OCI-LY3 (cell line): Measurements from ENCODE around the gene GSS.

ENCODE experiments used
- H2AFZ ChIP-seq: fragments of 200-600, 300-600 bp; shearing (Covaris generic); 2 replicates; pipeline ENCODE4 v1.6.0; 2014; ENCODE audit warnings: antibody characterized with exemption, low read depth, low read length
- H3K27ac ChIP-seq: fragments of 200-600, 300-600 bp; sonication (generic); 2 replicates; pipeline ENCODE4 v1.5.1; 2014; ENCODE audit warnings: mild to moderate bottlenecking, low read length, moderate library complexity, mixed read lengths
- H3K27me3 ChIP-seq: fragments of 200-600, 300-600 bp; sonication (generic); 2 replicates; pipeline ENCODE4 v1.6.1; 2014; ENCODE audit warnings: low read depth, low read length, mixed read lengths
- H3K36me3 ChIP-seq: fragments of 200-600, 300-600 bp; sonication (generic); replicated peaks from 2 replicates; pipeline ENCODE3; 2014; ENCODE audit warnings: low read depth, low read length, mixed read lengths
- H3K4me1 ChIP-seq: fragments of 300-600, 200-600 bp; sonication (generic); 2 replicates; pipeline ENCODE4 v1.6.1; 2014; ENCODE audit warnings: low read length, mixed read lengths
- H3K4me2 ChIP-seq: fragments of 200-600, 300-600 bp; sonication (generic); 2 replicates; pipeline ENCODE4 v1.6.1; 2014; ENCODE audit warnings: low read length, mixed read lengths
- H3K4me3 ChIP-seq: fragments of 300-600, 200-600 bp; sonication (generic); 2 replicates; pipeline ENCODE4 v1.5.1; 2014; ENCODE audit warnings: antibody characterized with exemption, mild to moderate bottlenecking, low read length, moderate library complexity
- H3K79me2 ChIP-seq: fragments of 300-600, 200-600 bp; shearing (Covaris generic); 2 replicates; pipeline ENCODE4 v1.6.1; 2014; ENCODE audit warnings: mild to moderate bottlenecking, low read length, mixed read lengths
- H3K9ac ChIP-seq: fragments of 300-600, 200-600 bp; shearing (Covaris generic); 2 replicates; pipeline ENCODE4 v1.6.0; 2014; ENCODE audit warnings: mild to moderate bottlenecking, low read length, moderate library complexity
- H3K9me3 ChIP-seq: fragments of 200-600, 300-600 bp; shearing (Covaris generic); 2 replicates; pipeline ENCODE4 v1.6.1; 2014; ENCODE audit warnings: low read length, mixed read lengths; ENCODE audit not compliant: insufficient read depth
- H4K20me1 ChIP-seq: fragments of 200-600, 300-600 bp; sonication (generic); 2 replicates; pipeline ENCODE4 v1.6.1; 2016; ENCODE audit warnings: low read length, mixed read lengths; ENCODE audit not compliant: insufficient read depth
- CTCF ChIP-seq: fragments of 200-600, 300-600 bp; sonication (generic); IDR thresholded peaks from 2 replicates; pipeline ENCODE4 v1.5.1; 2014; ENCODE audit warnings: antibody characterized with exemption, low read length, low read depth
- EZH2phosphoT487 ChIP-seq: fragments of 200-600 bp; shearing (Covaris generic); IDR thresholded peaks from 2 replicates; pipeline ENCODE4 v1.6.1; 2018; ENCODE audit warnings: antibody characterized with exemption, mixed run types, low read depth

Gene GSS

DNA sequence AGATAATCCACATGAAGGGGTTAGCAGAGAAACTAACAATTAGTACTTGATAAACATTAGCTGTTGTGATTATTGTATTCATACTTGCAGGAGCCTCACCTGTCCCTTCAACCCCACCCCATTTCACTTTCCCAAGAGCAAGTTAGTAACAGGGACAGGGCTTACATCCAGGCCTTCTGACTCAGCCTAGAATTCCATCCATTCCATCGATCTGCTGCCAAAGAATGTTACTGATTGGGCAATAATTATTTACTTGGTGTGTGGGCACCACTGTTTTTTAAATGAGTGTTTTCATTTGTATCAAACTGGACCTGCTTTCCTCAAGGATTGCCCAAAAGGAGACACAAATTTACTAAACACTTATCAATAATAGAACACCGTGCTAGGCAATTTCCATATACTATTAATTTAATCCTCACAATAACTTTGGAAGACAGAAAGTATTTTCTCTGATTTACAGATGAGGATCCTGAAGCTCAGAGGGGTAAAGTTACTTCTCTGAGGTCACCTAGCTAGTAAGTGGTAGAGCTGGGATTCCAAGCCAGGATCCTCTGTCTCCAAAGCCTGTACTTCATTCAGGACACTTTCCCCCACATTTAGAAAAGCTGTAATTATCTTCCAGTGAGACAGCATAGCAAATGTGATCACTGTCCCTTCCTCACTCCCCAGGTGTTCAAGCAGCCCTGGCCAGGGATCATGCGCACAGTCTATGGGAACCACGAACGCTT, 32.8 kb downstream of the GSS start:
- Histone ChIP-seq H3K4me1 (no peaks in the 10 kb centered on the region), H4K20me1 (no peaks in the 10 kb centered on the region), H3K79me2 (no peaks in the 10 kb centered on the region), H3K27ac (no peak overlapping the region), H3K9me3 (no peaks in the 10 kb centered on the region), H3K4me3 (no peak overlapping the region), H3K4me2 (no peak overlapping the region), H2AFZ (no peak overlapping the region), H3K27me3 (no peaks in the 10 kb centered on the region), H3K36me3 (peaks cover 13% of the 10 kb centered on the region), H3K9ac (no peak overlapping the region)
- TF ChIP-seq CTCF (no peak), EZH2phosphoT487 (no peak)

DNA sequence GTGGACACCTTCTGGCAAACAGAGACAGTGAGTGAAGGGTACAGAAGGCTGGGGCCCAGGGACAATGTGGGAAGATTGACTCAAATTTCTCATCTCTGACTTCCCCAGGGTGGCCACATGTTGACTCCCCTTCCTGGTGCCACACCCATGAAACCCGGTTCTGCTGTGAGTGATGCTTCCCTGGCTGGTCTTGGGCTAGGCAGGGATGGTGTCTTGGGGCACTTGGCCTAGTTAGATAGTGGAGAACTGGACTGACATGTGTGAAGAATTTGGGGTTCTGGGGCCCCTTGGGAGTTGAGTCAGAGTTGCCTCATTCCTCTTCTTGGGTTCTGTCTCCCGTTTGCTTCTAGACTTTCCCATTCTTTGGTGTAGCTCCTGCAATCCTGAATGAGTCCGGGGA, 34.2 kb downstream of the GSS start:
- H3K27me3 ChIP-seq, result no peaks in the 10 kb centered on the region
- H3K4me1 ChIP-seq, result no peaks in the 10 kb centered on the region
- H4K20me1 ChIP-seq, result no peaks in the 10 kb centered on the region
- H2AFZ ChIP-seq, result no peak overlapping the region
- peaks cover 11% of the 10 kb centered on the region for H3K36me3 ChIP-seq
- no peak overlapping the region for H3K4me2 ChIP-seq
- no peaks in the 10 kb centered on the region for H3K9me3 ChIP-seq
- H3K79me2 ChIP-seq, result no peaks in the 10 kb centered on the region
- H3K9ac ChIP-seq, result no peak overlapping the region
- H3K4me3 ChIP-seq, result no peak overlapping the region
- TF ChIP-seq CTCF (no peak), EZH2phosphoT487 (no peak)
- H3K27ac ChIP-seq, result no peak overlapping the region

- H3K4me3 ChIP-seq, result no peak overlapping the region
- no peaks in the 10 kb centered on the region for H4K20me1 ChIP-seq
- H3K27ac ChIP-seq, result no peak overlapping the region
- TF ChIP-seq EZH2phosphoT487, result no peak
- H3K4me2 ChIP-seq, result no peak overlapping the region
- no peaks in the 10 kb centered on the region for H3K27me3 ChIP-seq
- no peaks in the 10 kb centered on the region for H3K4me1 ChIP-seq
- no peaks in the 10 kb centered on the region for H3K79me2 ChIP-seq
- no peak overlapping the region for H2AFZ ChIP-seq
- H3K36me3 ChIP-seq, result peaks cover 6% of the 10 kb centered on the region
- no peaks in the 10 kb centered on the region for H3K9me3 ChIP-seq
- H3K9ac ChIP-seq, result no peak overlapping the region
These were observed 35.6 kb downstream of the GSS start for GRCh38 chr20:34920055-34920454.

DNA sequence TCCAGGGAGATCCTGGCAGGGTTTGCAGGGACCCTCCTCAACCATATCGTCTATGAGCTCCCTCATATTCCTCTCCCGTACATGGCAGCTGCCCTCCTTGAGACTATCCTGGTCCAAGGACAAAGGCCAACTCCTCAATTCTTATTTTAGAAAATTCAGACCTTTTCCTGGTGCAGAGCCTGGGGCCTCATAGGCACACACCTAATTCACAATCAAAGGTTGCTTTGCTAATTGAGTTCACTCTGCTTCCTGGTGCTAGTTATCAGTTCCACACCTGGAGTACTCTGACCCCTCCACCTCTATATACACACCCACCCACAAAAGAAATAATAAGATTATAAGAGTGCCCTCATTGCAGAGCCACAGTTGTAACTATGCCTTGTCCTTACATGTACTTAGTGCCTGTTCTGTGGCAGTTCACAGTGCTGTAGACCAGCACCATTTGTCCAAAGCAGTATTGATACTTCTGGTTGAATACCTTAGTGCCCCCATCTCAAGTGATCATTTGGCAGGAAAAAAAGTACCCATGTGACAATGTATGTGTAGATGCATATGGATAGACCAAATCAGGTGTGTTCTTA, 38.7 kb downstream of the GSS start:
- H3K36me3 ChIP-seq, result no peaks in the 10 kb centered on the region
- H3K4me1 ChIP-seq, result peaks cover 8% of the 10 kb centered on the region
- no peak overlapping the region for H2AFZ ChIP-seq
- H3K4me2 ChIP-seq, result no peak overlapping the region
- H4K20me1 ChIP-seq, result no peaks in the 10 kb centered on the region
- no peaks in the 10 kb centered on the region for H3K79me2 ChIP-seq
- no peak overlapping the region for H3K27ac ChIP-seq
- no peak overlapping the region for H3K9ac ChIP-seq
- no peaks in the 10 kb centered on the region for H3K9me3 ChIP-seq
- H3K4me3 ChIP-seq, result no peak overlapping the region
- no peaks in the 10 kb centered on the region for H3K27me3 ChIP-seq
- no peak for TF ChIP-seq CTCF
- no peak for TF ChIP-seq EZH2phosphoT487
